ENCODE measurements around the gene ACSL5. TPM values are rescaled to one million over a fixed set of nuclear protein-coding genes. Genes with fewer than 3 reads are reported as not detected.

ACSL5 gene
- total RNA-seq, 1 experiment from 2014 or later: not detected

GRCh38 chr10:112388548-112388947, 14.6 kb downstream of the ACSL5 start:
- H2BK12ac ChIP-seq (ENCODE audit: insufficient read length, low read depth, low read length): no peak overlapping the region

More at GRCh38 chr10:112388548-112388947, 14.6 kb downstream of the ACSL5 start:
- Histone ChIP-seq H4K5ac (ENCODE audit: insufficient read length, low read depth, low read length) (no peak overlapping the region), H3K23ac (ENCODE audit: insufficient read length, low read depth, low read length) (no peak overlapping the region), H3K27ac (ENCODE audit: insufficient read length, low read depth, low read length) (no peak overlapping the region), H3K4me2 (ENCODE audit: insufficient read depth, insufficient read length, low read length) (no peak overlapping the region), H3T11ph (ENCODE audit: low read length) (no peak overlapping the region), H3K79me1 (ENCODE audit: insufficient read depth, low read depth, low read length, poor library complexity, severe bottlenecking) (no peaks in the 10 kb centered on the region), H4K20me1 (ENCODE audit: control insufficient read depth, insufficient read depth, insufficient read length) (no peaks in the 10 kb centered on the region), H3K18ac (ENCODE audit: insufficient read length, low read depth, low read length) (no peak overlapping the region), H4K91ac (ENCODE audit: insufficient read length, low read depth, low read length) (no peak overlapping the region), H3K56ac (ENCODE audit: insufficient read length, low read depth, low read length) (no peak overlapping the region), H3K27me3 (ENCODE audit: insufficient read depth, low read length) (no peaks in the 10 kb centered on the region), H2BK15ac (ENCODE audit: low read depth, low read length) (no peak overlapping the region), H3K14ac (ENCODE audit: insufficient read depth, low read length) (no peak overlapping the region), H2BK20ac (ENCODE audit: low read depth, low read length, poor library complexity, severe bottlenecking) (no peak overlapping the region), H2BK5ac (ENCODE audit: insufficient read length, low read length) (no peak overlapping the region), H3K9me3 (ENCODE audit: control insufficient read depth, low read depth, low read length) (no peaks in the 10 kb centered on the region), H3K4me1 (ENCODE audit: insufficient read depth, low read length) (no peaks in the 10 kb centered on the region), H3K9ac (ENCODE audit: extremely low read depth, insufficient read length, low read length) (no peak overlapping the region), H3K79me2 (ENCODE audit: insufficient read depth, low read length) (no peaks in the 10 kb centered on the region), H2AFZ (ENCODE audit: low read length) (no peak overlapping the region), H3K4ac (ENCODE audit: low read depth, low read length) (no peak overlapping the region), H2BK120ac (ENCODE audit: low read depth, low read length, poor library complexity, severe bottlenecking) (no peak overlapping the region), H4K8ac (replicated peaks; ENCODE audit: insufficient read length, low read depth, low read length) (no peak overlapping the region), H2AK5ac (ENCODE audit: insufficient read length, low read length) (no peak overlapping the region), H3K23me2 (ENCODE audit: insufficient read length, low read depth, low read length, poor library complexity, severe bottlenecking) (no peaks in the 10 kb centered on the region)
- Mint-ChIP-seq H3K27ac (no peak overlapping the region), H3K9me3 (no peaks in the 10 kb centered on the region), H3K4me3 (no peak overlapping the region), H3K4me1 (0 out of 4 replicates have a peak, but pooled peaks cover 0 to 2% of the 10 kb centered on the region in 2 experiments), H3K36me3 (ENCODE audit: insufficient read depth in 1 of 3, low read depth in 3 of 3) (no peaks in the 10 kb centered on the region), H3K27me3 (ENCODE audit: low read depth) (no peaks in the 10 kb centered on the region; the same call in 1 of the 2 replicates)
- no CpG with 5 or more reads among the region's 2 CpGs for WGBS (ENCODE audit: extremely low coverage, insufficient read length, low lambda C conversion rate)
- TF ChIP-seq CTCF (conservative IDR thresholded peaks at IDR 0.05): no peak
- DNase-seq: no peak

All from H9 (cell line).